Testis (tissue), 3 donors: ENCODE measurements around the gene SLC24A1. TPM values are rescaled to one million over a fixed set of nuclear protein-coding genes. Genes with fewer than 3 reads are reported as not detected.

Experiments used
- DNase-seq: peaks from one replicate; pipeline ENCODE4 v3.0.0-alpha.2; 2019
- H3K27ac ChIP-seq, 2 donors: fragments of 200-600 bp; sonication (generic); one replicate each; pipeline ENCODE4 v1.5.1; 2019
- H3K27me3 ChIP-seq: fragments of 200-600 bp; sonication (generic); one replicate; pipeline ENCODE4 v1.5.1; 2019
- H3K36me3 ChIP-seq: fragments of 200-600 bp; sonication (generic); one replicate; pipeline ENCODE4 v1.5.1; 2017; ENCODE audit warnings: low read depth; ENCODE audit errors: missing control alignments
- H3K4me1 ChIP-seq: fragments of 200-600 bp; sonication (generic); one replicate; pipeline ENCODE4 v1.5.1; 2019
- H3K4me3 ChIP-seq, 2 donors: fragments of 200-600 bp; sonication (generic); one replicate each; pipeline ENCODE4 v1.5.1; 2017 to 2019
- H3K9me3 ChIP-seq: fragments of 200-600 bp; sonication (generic); one replicate; pipeline ENCODE4 v1.5.1; 2017
- CTCF ChIP-seq, 3 experiments: fragments of 450-650 bp in 2 of 3; fragments of 200-600 bp in 1 of 3; sonication (generic) in 1 of 3; IDR thresholded peaks; one replicate each; pipeline ENCODE4 v1.5.1; 2016 to 2019; ENCODE audit warnings: antibody characterized with exemption in 3 of 3, mild to moderate bottlenecking in 2 of 3, moderate library complexity in 1 of 3
- POLR2A ChIP-seq: fragments of 450-650 bp; IDR thresholded peaks from one replicate; pipeline ENCODE4 v1.6.1; 2017; ENCODE audit warnings: antibody characterized with exemption, mild to moderate bottlenecking, moderate library complexity
- WGBS, 2 donors: methylation state at CpG; one replicate each; pipeline ENCODE4 v1.1.5; 2018; 5-methylcytosine and 5-hydroxymethylcytosine counted together
- intact Hi-C: fragments of 100-400 bp; cut with DNase I; formaldehyde crosslinking; loops from one replicate; pipeline ENCODE4 v1.15.1; 2023; ENCODE audit warnings: low total_unique reads
- polyA plus RNA-seq: library from polyadenylated mRNA; stranded (reverse); fragments of 350-450 nt; fragmentation: Illumina TruSeq; extraction: RNeasy Lipid Tissue Mini Kit (QIAGEN cat#74804); gene quantifications from one replicate; pipeline ENCODE4 v1.2.3, GENCODE V29; 2014; ENCODE audit warnings: low read depth, low replicate concordance; ENCODE audit not compliant: insufficient read depth
- total RNA-seq, 2 donors: library from RNA; depleted of rRNA; stranded (reverse); fragments of >200 nt; gene quantifications; one replicate each; pipeline ENCODE4 v1.2.3, GENCODE V29; 2016

Gene SLC24A1
- total and polyA plus RNA-seq, 3 donors from 2014 or later, result 13.4 to 24.3 (median 16.9) TPM

DNA sequence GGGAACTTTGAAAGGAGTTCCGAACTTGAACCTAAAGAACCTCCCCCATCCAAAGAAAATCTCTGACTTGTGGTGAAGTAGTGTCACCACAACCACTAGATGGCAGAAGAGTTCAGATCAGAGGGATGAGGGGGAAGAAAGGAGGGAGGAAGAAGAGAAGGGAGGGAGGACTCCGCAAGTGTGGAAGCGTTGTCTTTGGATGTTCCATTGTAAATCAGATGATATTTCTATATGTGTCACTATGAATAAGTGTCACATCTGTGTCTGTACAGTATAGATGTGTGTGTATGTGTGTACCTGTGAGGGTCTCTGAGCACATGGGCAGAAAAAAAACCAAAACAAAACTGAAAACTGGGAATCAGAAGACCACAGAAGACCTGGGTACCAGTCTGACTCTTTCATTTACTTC, 16.9 kb downstream of the SLC24A1 start:
- Histone ChIP-seq H3K4me1 (peaks cover 4% of the 10 kb centered on the region), H3K9me3 (no peaks in the 10 kb centered on the region), H3K27me3 (no peaks in the 10 kb centered on the region), H3K4me3 (no peak overlapping the region), H3K27ac (no peak overlapping the region), H3K36me3 (no peaks in the 10 kb centered on the region)
- WGBS, 2 donors, result 23 to 32% methylated on average over 3 of the region's 3 CpGs
- intact Hi-C loops, result no loop called here
- DNase-seq, result peak; percentile 32
- TF ChIP-seq CTCF (IDR thresholded peaks at IDR 0.05), result peak; percentile 72 to 81 (median 77)
- no peak for TF ChIP-seq POLR2A

- no peaks in the 10 kb centered on the region for H3K36me3 ChIP-seq
- DNase-seq, result no peak
- 43 to 61% methylated on average over 6 of the region's 6 CpGs for WGBS, 2 donors
- H3K27me3 ChIP-seq, result no peaks in the 10 kb centered on the region
- no peak for TF ChIP-seq CTCF (IDR thresholded peaks at IDR 0.05)
- no peak for TF ChIP-seq POLR2A
- H3K9me3 ChIP-seq, result no peaks in the 10 kb centered on the region
- intact Hi-C loops, result no loop called here
- no peak overlapping the region for H3K27ac ChIP-seq
- peaks cover 4% of the 10 kb centered on the region for H3K4me1 ChIP-seq
- H3K4me3 ChIP-seq, result no peak overlapping the region
Observed at GRCh38 chr15:65639509-65639908, 17.8 kb downstream of the SLC24A1 start.

GRCh38 chr15:65641768-65642475, 20.2 kb downstream of the SLC24A1 start:
- peaks cover 4% of the 10 kb centered on the region for H3K4me1 ChIP-seq
- no peaks in the 10 kb centered on the region for H3K36me3 ChIP-seq
- H3K27ac ChIP-seq, result no peak overlapping the region
- no peak overlapping the region for H3K4me3 ChIP-seq
- intact Hi-C loops, result no loop called here
- DNase-seq, result no peak
- H3K9me3 ChIP-seq, result no peaks in the 10 kb centered on the region
- 72 to 76% methylated on average over 6 of the region's 6 CpGs for WGBS, 2 donors
- no peak for TF ChIP-seq POLR2A
- TF ChIP-seq CTCF (IDR thresholded peaks at IDR 0.05), result no peak
- no peaks in the 10 kb centered on the region for H3K27me3 ChIP-seq

DNA sequence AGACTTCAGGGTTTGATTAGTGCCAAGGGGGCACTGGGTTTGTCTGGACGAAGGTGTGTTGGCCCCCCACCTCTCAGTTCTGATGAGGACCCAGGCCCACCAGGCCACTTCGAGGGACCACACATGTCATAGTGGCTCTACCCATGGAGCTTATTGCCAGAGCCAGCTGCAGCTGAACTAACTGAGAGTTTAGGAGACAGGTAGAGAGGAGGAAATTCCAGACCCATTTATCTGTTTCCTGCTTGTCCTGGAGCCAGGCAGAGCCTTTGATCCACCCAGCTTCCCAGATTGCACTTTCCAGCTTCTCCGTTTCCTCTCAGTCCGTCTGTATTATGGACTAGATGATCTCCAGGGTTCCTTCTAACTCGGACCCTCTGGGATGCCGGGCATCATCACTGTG, 20.9 kb downstream of the SLC24A1 start:
- no peak for TF ChIP-seq CTCF (IDR thresholded peaks at IDR 0.05)
- no peak for TF ChIP-seq POLR2A
- Histone ChIP-seq H3K9me3 (no peaks in the 10 kb centered on the region), H3K36me3 (no peaks in the 10 kb centered on the region), H3K4me3 (no peak overlapping the region), H3K27ac (no peak overlapping the region), H3K27me3 (no peaks in the 10 kb centered on the region), H3K4me1 (peaks cover 4% of the 10 kb centered on the region)
- DNase-seq, result no peak
- 68 to 88% methylated on average over 6 of the region's 6 CpGs for WGBS, 2 donors
- intact Hi-C loops, result no loop called here

DNA sequence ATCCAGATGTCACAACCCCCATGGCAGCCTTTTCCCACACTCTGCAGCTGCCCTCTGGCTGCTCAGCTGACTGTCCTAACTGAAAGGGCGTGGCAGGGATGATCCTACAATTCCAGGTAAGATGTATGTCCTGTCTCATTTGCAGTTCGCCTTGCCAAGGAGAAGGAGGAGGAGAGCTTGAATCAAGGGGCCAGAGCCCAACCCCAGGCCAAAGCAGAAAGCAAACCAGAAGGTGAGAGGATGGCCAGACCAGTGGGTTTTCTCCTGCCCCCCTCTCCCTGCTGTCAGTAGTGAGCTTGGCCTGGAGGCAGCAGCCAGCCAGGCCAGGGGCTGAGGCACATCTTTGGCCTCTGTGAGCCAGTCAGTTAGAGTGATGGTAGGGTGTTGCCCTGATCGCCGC, 22.5 kb downstream of the SLC24A1 start:
- intact Hi-C loops, result no loop called here
- no peaks in the 10 kb centered on the region for H3K27me3 ChIP-seq
- no peak overlapping the region for H3K27ac ChIP-seq
- H3K9me3 ChIP-seq, result no peaks in the 10 kb centered on the region
- WGBS, 2 donors, result 90 to 95% methylated on average over 3 to 4 of the region's 4 CpGs
- no peaks in the 10 kb centered on the region for H3K4me1 ChIP-seq
- TF ChIP-seq POLR2A, result no peak
- no peak for TF ChIP-seq CTCF (IDR thresholded peaks at IDR 0.05)
- no peaks in the 10 kb centered on the region for H3K36me3 ChIP-seq
- H3K4me3 ChIP-seq, result no peak overlapping the region
- DNase-seq, result no peak
